Central memory CD8-positive, alpha-beta T cell (primary cell): ENCODE results near the gene FAM53B.

Experiments used
- ATAC-seq: fragments of 150-1000 bp; cut with Tn5 transposase; replicated peaks from 2 replicates; pipeline ENCODE4 v1.10.0; 2022; ENCODE audit warnings: mild to moderate bottlenecking, moderate FRiP score, moderate number of reproducible peaks; ENCODE audit not compliant: poor library complexity, severe bottlenecking; ENCODE audit errors: extremely low read depth
- DNase-seq, 2 donors: peaks; one replicate each; pipeline ENCODE4 v3.0.0; 2021; ENCODE audit warnings: low spot score in 2 of 2
- H3K27ac Mint-ChIP-seq: one replicate; pipeline ENCODE4 v1.8.0; 2022; ENCODE audit warnings: low read depth, mild to moderate bottlenecking, moderate library complexity, mixed read lengths
- H3K27me3 Mint-ChIP-seq: one replicate; pipeline ENCODE4 v1.8.0; 2022; ENCODE audit warnings: mixed read lengths
- H3K36me3 Mint-ChIP-seq: one replicate; pipeline ENCODE4 v1.8.0; 2022; ENCODE audit warnings: mild to moderate bottlenecking, moderate library complexity, mixed read lengths; ENCODE audit not compliant: insufficient read depth
- H3K4me1 Mint-ChIP-seq: one replicate; pipeline ENCODE4 v1.8.0; 2022; ENCODE audit warnings: mixed read lengths
- H3K4me3 Mint-ChIP-seq: one replicate; pipeline ENCODE4 v1.8.0; 2022; ENCODE audit warnings: mild to moderate bottlenecking, moderate library complexity, mixed read lengths
- H3K9me3 Mint-ChIP-seq: one replicate; pipeline ENCODE4 v1.8.0; 2022; ENCODE audit warnings: mixed read lengths

Gene FAM53B

GRCh38 chr10:124730790-124731189 lies 13.4 kb downstream of the FAM53B start:
- Mint-ChIP-seq H3K36me3 (peaks cover 23% of the 10 kb centered on the region), H3K9me3 (no peaks in the 10 kb centered on the region), H3K27ac (peak overlapping the region; percentile 88)

GRCh38 chr10:124728830-124729661 lies 15.1 kb downstream of the FAM53B start:
- H3K4me1 Mint-ChIP-seq, result peaks cover 82% of the 10 kb centered on the region
- peak overlapping the region; percentile 72 for H3K4me3 Mint-ChIP-seq

More at GRCh38 chr10:124730790-124731189, 13.4 kb downstream of the FAM53B start:
- no peak for ATAC-seq
- peaks cover 82% of the 10 kb centered on the region for H3K4me1 Mint-ChIP-seq
- H3K27me3 Mint-ChIP-seq, result no peaks in the 10 kb centered on the region
- DNase-seq, result no peak
- H3K4me3 Mint-ChIP-seq, result no peak overlapping the region

GRCh38 chr10:124728071-124728829 lies 15.9 kb downstream of the FAM53B start:
- H3K36me3 Mint-ChIP-seq, result peaks cover 28% of the 10 kb centered on the region
- H3K4me1 Mint-ChIP-seq, result peaks cover 82% of the 10 kb centered on the region
- H3K27me3 Mint-ChIP-seq, result no peaks in the 10 kb centered on the region
- peak; percentile 11 for ATAC-seq
- DNase-seq, result no peak
- H3K4me3 Mint-ChIP-seq, result peak overlapping the region; percentile 72
- no peaks in the 10 kb centered on the region for H3K9me3 Mint-ChIP-seq
- peak overlapping the region; percentile 88 for H3K27ac Mint-ChIP-seq

More at GRCh38 chr10:124728830-124729661, 15.1 kb downstream of the FAM53B start:
- Mint-ChIP-seq H3K27me3 (no peaks in the 10 kb centered on the region), H3K36me3 (peaks cover 24% of the 10 kb centered on the region), H3K9me3 (no peaks in the 10 kb centered on the region), H3K27ac (peak overlapping the region; percentile 88)
- DNase-seq (no peak), ATAC-seq (peak; percentile 6)

GRCh38 chr10:124727361-124727960 lies 16.7 kb downstream of the FAM53B start:
- Mint-ChIP-seq H3K4me3 (peak overlapping the region; percentile 72), H3K27ac (no peak overlapping the region), H3K36me3 (peaks cover 26% of the 10 kb centered on the region), H3K4me1 (peaks cover 82% of the 10 kb centered on the region), H3K9me3 (no peaks in the 10 kb centered on the region), H3K27me3 (no peaks in the 10 kb centered on the region)
- DNase-seq, result no peak
- no peak for ATAC-seq

GRCh38 chr10:124725791-124726190 lies 18.4 kb downstream of the FAM53B start:
- DNase-seq, result no peak
- no peaks in the 10 kb centered on the region for H3K9me3 Mint-ChIP-seq
- peaks cover 88% of the 10 kb centered on the region for H3K4me1 Mint-ChIP-seq
- no peaks in the 10 kb centered on the region for H3K27me3 Mint-ChIP-seq
- peak overlapping the region; percentile 10 for H3K4me3 Mint-ChIP-seq
- no peak for ATAC-seq
- peaks cover 24% of the 10 kb centered on the region for H3K36me3 Mint-ChIP-seq
- H3K27ac Mint-ChIP-seq, result no peak overlapping the region

GRCh38 chr10:124725171-124725631 lies 19.0 kb downstream of the FAM53B start:
- Mint-ChIP-seq H3K27ac (peak overlapping the region; percentile 96), H3K4me3 (peak overlapping the region; percentile 76), H3K9me3 (no peaks in the 10 kb centered on the region), H3K4me1 (peaks cover 83% of the 10 kb centered on the region), H3K27me3 (no peaks in the 10 kb centered on the region), H3K36me3 (peaks cover 22% of the 10 kb centered on the region)
- DNase-seq, result no peak
- no peak for ATAC-seq

GRCh38 chr10:124724279-124725027 lies 19.7 kb downstream of the FAM53B start:
- peak overlapping the region; percentile 76 for H3K4me3 Mint-ChIP-seq
- DNase-seq (no peak), ATAC-seq (no peak)
- H3K4me1 Mint-ChIP-seq, result peaks cover 80% of the 10 kb centered on the region
- no peaks in the 10 kb centered on the region for H3K9me3 Mint-ChIP-seq
- peak overlapping the region; percentile 96 for H3K27ac Mint-ChIP-seq
- H3K36me3 Mint-ChIP-seq, result peaks cover 21% of the 10 kb centered on the region
- no peaks in the 10 kb centered on the region for H3K27me3 Mint-ChIP-seq

GRCh38 chr10:124723826-124724225 lies 20.4 kb downstream of the FAM53B start:
- Mint-ChIP-seq H3K4me1 (peaks cover 80% of the 10 kb centered on the region), H3K9me3 (no peaks in the 10 kb centered on the region), H3K27ac (peak overlapping the region; percentile 96), H3K36me3 (peaks cover 24% of the 10 kb centered on the region), H3K27me3 (no peaks in the 10 kb centered on the region), H3K4me3 (peak overlapping the region; percentile 76)
- no peak for DNase-seq
- ATAC-seq, result no peak

- peak overlapping the region; percentile 76 for H3K4me3 Mint-ChIP-seq
- H3K4me1 Mint-ChIP-seq, result peaks cover 80% of the 10 kb centered on the region
- no peaks in the 10 kb centered on the region for H3K27me3 Mint-ChIP-seq
- ATAC-seq (peak; percentile 22), DNase-seq (peak in 1 of 2 donors; percentile 56)
- H3K36me3 Mint-ChIP-seq, result peaks cover 30% of the 10 kb centered on the region
- no peaks in the 10 kb centered on the region for H3K9me3 Mint-ChIP-seq
- H3K27ac Mint-ChIP-seq, result peak overlapping the region; percentile 96
These were observed 21.1 kb downstream of the FAM53B start for GRCh38 chr10:124722798-124723783.

- Mint-ChIP-seq H3K36me3 (peaks cover 38% of the 10 kb centered on the region), H3K27me3 (no peaks in the 10 kb centered on the region), H3K4me3 (peak overlapping the region; percentile 76), H3K27ac (peak overlapping the region; percentile 96), H3K9me3 (no peaks in the 10 kb centered on the region), H3K4me1 (peaks cover 86% of the 10 kb centered on the region)
- ATAC-seq, result no peak
- DNase-seq, result no peak
These were observed 22.7 kb downstream of the FAM53B start for GRCh38 chr10:124721330-124722045.
